Left lung (tissue), 10 donors: Measurements from ENCODE around the gene CCHCR1. TPM values are rescaled to one million over a fixed set of nuclear protein-coding genes. Genes with fewer than 3 reads are reported as not detected.

ENCODE experiments used
- ATAC-seq: fragments of 200-7000 bp; cut with Tn5 transposase; one replicate; pipeline ENCODE4 v1.9.1; 2020; ENCODE audit warnings: moderate library complexity
- DNase-seq, 4 donors: peaks; one replicate each; pipeline ENCODE4 v3.0.0-alpha.2; 2013 to 2020
- H3K27ac ChIP-seq, 2 donors: fragments of 200-600 bp; sonication (generic) in 1 of 2; one replicate each; pipeline versions ENCODE4 v1.5.0 to v1.8.0; 2020 to 2021
- H3K27me3 ChIP-seq, 2 donors: fragments of 200-600 bp; sonication (generic) in 1 of 2; one replicate each; pipeline versions ENCODE4 v1.5.0 to v1.8.0; 2020 to 2021
- H3K36me3 ChIP-seq, 2 donors: fragments of 200-600 bp; sonication (generic) in 1 of 2; one replicate each; pipeline versions ENCODE4 v1.5.0 to v1.8.0; 2020 to 2021
- H3K4me1 ChIP-seq, 2 donors: fragments of 200-600 bp; one replicate each; pipeline ENCODE4 v1.8.0; 2021
- H3K4me3 ChIP-seq, 2 donors: fragments of 200-600 bp; sonication (generic) in 1 of 2; one replicate each; pipeline versions ENCODE4 v1.5.0 to v1.8.0; 2020 to 2021; ENCODE audit warnings: mild to moderate bottlenecking in 1 of 2
- H3K9me3 ChIP-seq, 2 donors: fragments of 200-600 bp; sonication (generic) in 1 of 2; one replicate each; pipeline versions ENCODE4 v1.5.0 to v1.8.0; 2020 to 2021
- intact Hi-C, 2 donors: fragments of 100-400 bp; cut with DNase I; formaldehyde crosslinking; loops; one replicate each; pipeline versions ENCODE4 v1.11.2 to v1.14.2; 2022
- polyA plus RNA-seq, 6 donors: library from polyadenylated mRNA; unstranded; fragments of 120-200 nt; gene quantifications; one replicate each; pipeline ENCODE4 v1.2.1, GENCODE V29; 2013; ENCODE audit not compliant: insufficient read length in 6 of 6
- total RNA-seq, 2 donors: library from RNA; stranded (reverse); fragmentation: NEBNext Ultra II Directional; extraction: Animal tissue kit (Norgen Biotek cat#: 25700); gene quantifications; one replicate each; pipeline ENCODE4 v1.2.1, GENCODE V29; 2021
- TF ChIP-seq, protein P1 (sequence below), 2 donors: fragments of 200-600 bp; sonication (generic) in 1 of 2; IDR thresholded peaks; one replicate each; pipeline versions ENCODE4 v1.5.0 to v1.8.0; 2021; ENCODE audit warnings: antibody characterized with exemption in 2 of 2
- donor health status: DM: no; HTN: yes; CAD: no.
- donor health status: DM: no; HTN: no; CAD: no.

CCHCR1 gene
- total and polyA plus RNA-seq, 8 donors: 18.9 to 38.8 (median 35.1) TPM

DNA sequence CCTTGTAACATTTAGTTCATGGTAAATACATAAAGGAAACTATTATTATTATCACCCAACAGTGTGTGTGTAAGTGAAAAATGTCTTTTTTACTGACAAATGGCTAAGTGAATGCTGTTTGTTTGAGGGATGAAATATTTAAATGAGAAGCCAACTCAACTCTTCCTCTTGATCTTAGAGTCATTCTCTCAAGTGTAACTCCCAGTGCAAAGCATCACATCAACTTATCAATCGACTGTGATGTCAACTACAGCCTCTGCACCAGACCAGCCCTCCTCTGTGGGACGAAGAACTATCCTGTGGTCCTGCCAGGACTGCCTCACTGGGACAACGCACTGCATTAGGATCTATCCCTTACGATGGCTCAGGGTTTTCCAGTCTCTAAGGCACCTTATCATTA is 50.5 kb downstream of the CCHCR1 start:
- no peak for ATAC-seq
- intact Hi-C loops: no loop called here
- TF ChIP-seq, protein P1, sequence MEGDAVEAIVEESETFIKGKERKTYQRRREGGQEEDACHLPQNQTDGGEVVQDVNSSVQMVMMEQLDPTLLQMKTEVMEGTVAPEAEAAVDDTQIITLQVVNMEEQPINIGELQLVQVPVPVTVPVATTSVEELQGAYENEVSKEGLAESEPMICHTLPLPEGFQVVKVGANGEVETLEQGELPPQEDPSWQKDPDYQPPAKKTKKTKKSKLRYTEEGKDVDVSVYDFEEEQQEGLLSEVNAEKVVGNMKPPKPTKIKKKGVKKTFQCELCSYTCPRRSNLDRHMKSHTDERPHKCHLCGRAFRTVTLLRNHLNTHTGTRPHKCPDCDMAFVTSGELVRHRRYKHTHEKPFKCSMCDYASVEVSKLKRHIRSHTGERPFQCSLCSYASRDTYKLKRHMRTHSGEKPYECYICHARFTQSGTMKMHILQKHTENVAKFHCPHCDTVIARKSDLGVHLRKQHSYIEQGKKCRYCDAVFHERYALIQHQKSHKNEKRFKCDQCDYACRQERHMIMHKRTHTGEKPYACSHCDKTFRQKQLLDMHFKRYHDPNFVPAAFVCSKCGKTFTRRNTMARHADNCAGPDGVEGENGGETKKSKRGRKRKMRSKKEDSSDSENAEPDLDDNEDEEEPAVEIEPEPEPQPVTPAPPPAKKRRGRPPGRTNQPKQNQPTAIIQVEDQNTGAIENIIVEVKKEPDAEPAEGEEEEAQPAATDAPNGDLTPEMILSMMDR (IDR thresholded peaks at IDR 0.05): no peak

GRCh38 chr6:31103136-31103535 is 54.5 kb downstream of the CCHCR1 start:
- no peaks in the 10 kb centered on the region for H3K9me3 ChIP-seq
- H3K27me3 ChIP-seq: no peaks in the 10 kb centered on the region
- no peak for DNase-seq
- TF ChIP-seq, protein P1 (IDR thresholded peaks at IDR 0.05): no peak
- H3K4me3 ChIP-seq: no peak overlapping the region
- no peak for ATAC-seq
- H3K27ac ChIP-seq: no peak overlapping the region
- no peaks in the 10 kb centered on the region for H3K36me3 ChIP-seq
- no peaks in the 10 kb centered on the region for H3K4me1 ChIP-seq
- intact Hi-C loops: no loop called here

More for the DNA sequence above, 50.5 kb downstream of the CCHCR1 start:
- Histone ChIP-seq H3K27ac (no peak overlapping the region), H3K4me1 (no peaks in the 10 kb centered on the region), H3K4me3 (no peak overlapping the region), H3K27me3 (peaks cover 0 to 3% of the 10 kb centered on the region in 2 donors), H3K9me3 (no peaks in the 10 kb centered on the region), H3K36me3 (no peaks in the 10 kb centered on the region)
- DNase-seq: no peak

DNA sequence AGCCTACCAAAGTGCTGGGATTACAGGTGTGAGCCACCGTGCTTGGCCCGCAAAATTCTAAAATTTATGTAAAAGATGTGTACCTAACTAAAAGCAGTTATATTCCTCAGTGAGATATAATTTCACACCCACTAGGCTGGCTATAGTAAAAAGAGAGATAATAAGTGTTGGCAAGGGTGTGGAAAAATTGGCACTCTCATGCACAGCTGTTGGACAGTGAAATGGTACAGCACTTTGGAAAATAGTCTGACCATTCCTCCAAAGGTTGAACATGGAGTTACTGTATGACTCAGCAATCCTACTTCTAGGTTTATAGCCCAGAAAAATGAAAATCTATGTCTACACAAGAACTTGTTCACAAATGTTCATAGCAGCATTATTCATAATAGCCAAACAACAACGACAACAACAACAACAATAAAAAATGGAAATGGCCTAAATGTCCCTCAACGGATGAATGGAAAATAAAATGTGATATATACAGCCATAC is 59.1 kb downstream of the CCHCR1 start:
- Histone ChIP-seq H3K36me3 (no peaks in the 10 kb centered on the region), H3K4me1 (peaks cover 0 to 14% of the 10 kb centered on the region in 2 donors), H3K4me3 (no peak overlapping the region), H3K27ac (no peak overlapping the region), H3K9me3 (no peaks in the 10 kb centered on the region), H3K27me3 (no peaks in the 10 kb centered on the region)
- no peak for DNase-seq
- TF ChIP-seq, protein P1 (IDR thresholded peaks at IDR 0.05): no peak
- no peak for ATAC-seq
- intact Hi-C loops: no loop called here

DNA sequence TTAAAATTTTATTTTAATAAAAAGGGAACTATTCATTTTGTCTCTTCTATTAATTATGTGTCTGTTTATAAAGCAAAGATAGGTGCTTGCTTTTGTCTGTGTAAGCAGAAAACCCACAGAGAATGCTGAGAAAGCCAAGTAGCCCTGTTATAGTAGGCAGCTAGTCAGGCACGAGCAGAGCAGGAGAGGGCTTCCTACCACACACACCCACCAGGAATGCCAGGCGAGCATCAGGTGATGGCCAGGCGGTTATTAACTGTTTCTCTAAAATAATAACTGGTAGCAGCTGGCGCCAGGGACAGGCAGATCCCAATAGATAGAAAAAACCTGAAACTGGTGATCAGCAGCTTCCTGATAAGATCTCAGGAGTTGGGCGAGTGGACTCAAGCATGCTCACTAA is 60.9 kb downstream of the CCHCR1 start:
- DNase-seq (no peak), ATAC-seq (no peak)
- no peak overlapping the region for H3K27ac ChIP-seq
- TF ChIP-seq, protein P1 (IDR thresholded peaks at IDR 0.05): no peak
- H3K9me3 ChIP-seq: no peaks in the 10 kb centered on the region
- peaks cover 0 to 14% of the 10 kb centered on the region in 2 donors for H3K4me1 ChIP-seq
- H3K4me3 ChIP-seq: no peak overlapping the region
- intact Hi-C loops: no loop called here
- H3K27me3 ChIP-seq: no peaks in the 10 kb centered on the region
- H3K36me3 ChIP-seq: no peaks in the 10 kb centered on the region

GRCh38 chr6:31096215-31096614 is 61.4 kb downstream of the CCHCR1 start:
- Histone ChIP-seq H3K27ac (no peak overlapping the region), H3K4me1 (peaks cover 0 to 14% of the 10 kb centered on the region in 2 donors), H3K4me3 (no peak overlapping the region), H3K36me3 (no peaks in the 10 kb centered on the region), H3K9me3 (no peaks in the 10 kb centered on the region), H3K27me3 (no peaks in the 10 kb centered on the region)
- TF ChIP-seq, protein P1 (IDR thresholded peaks at IDR 0.05): no peak
- DNase-seq (no peak), ATAC-seq (no peak)
- intact Hi-C loops: no loop called here
